K562 (cell line): Measurements from ENCODE around the gene RIMBP3C. TPM values are rescaled to one million over a fixed set of nuclear protein-coding genes. Genes with fewer than 3 reads are reported as not detected.

Experiments used
- ARID2 ChIP-seq: fragments of 450-650 bp; IDR thresholded peaks from 2 replicates; pipeline ENCODE4 v1.6.1; 2017; ENCODE audit warnings: antibody characterized with exemption, mild to moderate bottlenecking
- CCAR2 ChIP-seq: fragments of 200-400 bp; formaldehyde crosslinking; IDR thresholded peaks from 2 replicates; pipeline ENCODE4 v1.6.1; 2017; ENCODE audit warnings: mild to moderate bottlenecking, low read depth, low read length
- CEBPG ChIP-seq, 3 experiments: fragments of 200-800 bp in 1 of 3; sonication (Bioruptor generic) in 1 of 3; sonication (generic) in 1 of 3; formaldehyde crosslinking in 1 of 3; IDR thresholded peaks in 2 of 3; conservative IDR thresholded peaks in 1 of 3; 2 replicates each; pipeline versions ENCODE4 v1.6.1 to v1.8.0; 2016 to 2022; ENCODE audit warnings: missing compliant biosample characterization in 2 of 3, missing genetic modification characterization in 2 of 3, mild to moderate bottlenecking in 1 of 3, missing genetic modification reagents in 1 of 3
- CHD1 ChIP-seq: fragments of 200-600 bp; sonication (generic); IDR thresholded peaks from one replicate; pipeline ENCODE4 v1.6.1; 2012; ENCODE audit warnings: mild to moderate bottlenecking, moderate library complexity, low read length, inconsistent platforms
- CREB1 ChIP-seq, 2 experiments: sonication (generic) in 1 of 2; formaldehyde crosslinking in 1 of 2; IDR thresholded peaks; 2 replicates each; pipeline versions ENCODE4 v1.6.1 to v1.8.0; 2012 to 2022; ENCODE audit warnings: inconsistent platforms in 1 of 2, mild to moderate bottlenecking in 1 of 2, missing genetic modification reagents in 1 of 2, moderate library complexity in 1 of 2
- DACH1 ChIP-seq: fragments of 450-650 bp; IDR thresholded peaks from 2 replicates; pipeline ENCODE4 v1.6.1; 2018; ENCODE audit not compliant: partially characterized antibody
- EZH2 ChIP-seq: IDR thresholded peaks from 2 replicates; pipeline ENCODE4 v1.6.1; 2012; ENCODE audit warnings: low read depth, mild to moderate bottlenecking, inconsistent platforms, low read length, borderline replicate concordance
- ID3 ChIP-seq, 2 experiments: fragments of 250-450 bp in 1 of 2; fragments of 450-650 bp in 1 of 2; sonication (Bioruptor Pico) in 1 of 2; IDR thresholded peaks; 2 replicates each; pipeline versions ENCODE4 v1.6.1 to v1.8.0; 2016 to 2021; ENCODE audit warnings: mild to moderate bottlenecking in 2 of 2, moderate library complexity in 2 of 2, missing compliant biosample characterization in 1 of 2, missing genetic modification characterization in 1 of 2
- IFI16 ChIP-seq: fragments of 250-450 bp; sonication (Bioruptor Pico); IDR thresholded peaks from 2 replicates; pipeline ENCODE4 v2.1.2; 2022; ENCODE audit warnings: mild to moderate bottlenecking, inconsistent platforms
- KDM1A ChIP-seq, 2 experiments: fragments of 450-650 bp; IDR thresholded peaks; 2 replicates each; pipeline ENCODE4 v1.6.1; 2016; ENCODE audit warnings: mild to moderate bottlenecking in 2 of 2
- LCOR ChIP-seq: sonication (generic); formaldehyde crosslinking; IDR thresholded peaks from 2 replicates; pipeline ENCODE4 v1.8.0; 2022; ENCODE audit warnings: mild to moderate bottlenecking, missing genetic modification reagents
- MAX ChIP-seq: sonication (generic); formaldehyde crosslinking; IDR thresholded peaks from 2 replicates; pipeline ENCODE4 v1.9.0; 2022; ENCODE audit warnings: mild to moderate bottlenecking, missing genetic modification reagents
- RBM17 ChIP-seq: fragments of 200-400 bp; formaldehyde crosslinking; IDR thresholded peaks from 2 replicates; pipeline ENCODE4 v1.6.1; 2017; ENCODE audit warnings: low read depth, mild to moderate bottlenecking, low read length, borderline replicate concordance
- SAFB2 ChIP-seq: fragments of 200-400 bp; formaldehyde crosslinking; IDR thresholded peaks from 2 replicates; pipeline ENCODE4 v1.6.1; 2018; ENCODE audit warnings: borderline replicate concordance, low read length, low read depth, moderate library complexity; ENCODE audit not compliant: severe bottlenecking
- SAP30 ChIP-seq: fragments of 200-600 bp; sonication (generic); IDR thresholded peaks from 2 replicates; pipeline ENCODE4 v1.6.1; 2012; ENCODE audit warnings: borderline replicate concordance, low read depth, mild to moderate bottlenecking, moderate library complexity, low read length, control low read depth, inconsistent platforms; ENCODE audit not compliant: insufficient read depth, poor library complexity, severe bottlenecking
- SP1 ChIP-seq: sonication (generic); formaldehyde crosslinking; IDR thresholded peaks from 2 replicates; pipeline ENCODE4 v1.8.1; 2022; ENCODE audit warnings: mild to moderate bottlenecking, missing genetic modification reagents
- SPI1 ChIP-seq: IDR thresholded peaks from 2 replicates; pipeline ENCODE4 v1.6.1; 2011; ENCODE audit warnings: low read depth, low read length, control low read depth, borderline replicate concordance
- U2AF1 ChIP-seq: fragments of 200-400 bp; formaldehyde crosslinking; optimal IDR thresholded peaks from 2 replicates; pipeline ENCODE3; 2017; ENCODE audit warnings: mild to moderate bottlenecking, low read depth, low read length, moderate library complexity
- ZKSCAN8 ChIP-seq: fragments of 200-800 bp; sonication (Bioruptor generic); IDR thresholded peaks from 2 replicates; pipeline ENCODE4 v1.6.1; 2016; ENCODE audit warnings: missing genetic modification characterization, missing compliant biosample characterization
- ZNF175 ChIP-seq: fragments of 200-800 bp; sonication (Bioruptor generic); IDR thresholded peaks from 2 replicates; pipeline ENCODE4 v1.6.1; 2016; ENCODE audit warnings: low read depth, mild to moderate bottlenecking, missing genetic modification characterization, missing compliant biosample characterization
- ZNF239 ChIP-seq: fragments of 250-450 bp; sonication (Bioruptor Pico); IDR thresholded peaks from 2 replicates; pipeline ENCODE4 v1.4.0; 2020; ENCODE audit warnings: mild to moderate bottlenecking
- ZZZ3 ChIP-seq: fragments of 450-650 bp; IDR thresholded peaks from 2 replicates; pipeline ENCODE4 v1.6.1; 2016; ENCODE audit warnings: antibody characterized with exemption, mild to moderate bottlenecking, moderate library complexity
- polyA plus RNA-seq, 8 experiments: library from polyadenylated mRNA; depleted of rRNA in 4 of 8; stranded (reverse) in 5 of 8; unstranded in 3 of 8; fragments of >200 nt; fragmentation: Nextera tagmentation in 2 of 8; fragmentation: Illumina TruSeq in 1 of 8; extraction: Ambion mirVana in 2 of 8; extraction: Trizol in 1 of 8; gene quantifications; 2 replicates each; pipeline versions ENCODE4 v1.2.1 to v1.2.3, GENCODE V29; 2011 to 2014; ENCODE audit warnings: inconsistent platforms in 1 of 8, missing spikeins in 1 of 8
- total RNA-seq, 7 experiments: library from RNA; depleted of rRNA in 6 of 7; stranded (reverse); fragments of >200 nt in 6 of 7; fragmentation: Illumina TruSeq in 2 of 7; extraction: Trizol in 2 of 7; gene quantifications; 2 replicates each; pipeline versions ENCODE4 v1.2.1 to v1.2.3, GENCODE V29; 2011 to 2021; ENCODE audit warnings: low replicate concordance in 1 of 7
- TF ChIP-seq, protein P1 (sequence below): sonication (generic); formaldehyde crosslinking; IDR thresholded peaks from 2 replicates; pipeline ENCODE4 v1.8.0; 2022; ENCODE audit warnings: mild to moderate bottlenecking, missing genetic modification reagents, borderline replicate concordance

The RIMBP3C gene
- total and polyA plus RNA-seq, 9 of the 15 experiments (the other 6 are each of a cell fraction or from before 2014, with no cell fraction given) = 0.09 to 0.98 (median 0.17) TPM; not detected in 2

- peak; percentile 29 for TF ChIP-seq SAP30
- TF ChIP-seq ARID2 = no peak
- TF ChIP-seq, protein P1, sequence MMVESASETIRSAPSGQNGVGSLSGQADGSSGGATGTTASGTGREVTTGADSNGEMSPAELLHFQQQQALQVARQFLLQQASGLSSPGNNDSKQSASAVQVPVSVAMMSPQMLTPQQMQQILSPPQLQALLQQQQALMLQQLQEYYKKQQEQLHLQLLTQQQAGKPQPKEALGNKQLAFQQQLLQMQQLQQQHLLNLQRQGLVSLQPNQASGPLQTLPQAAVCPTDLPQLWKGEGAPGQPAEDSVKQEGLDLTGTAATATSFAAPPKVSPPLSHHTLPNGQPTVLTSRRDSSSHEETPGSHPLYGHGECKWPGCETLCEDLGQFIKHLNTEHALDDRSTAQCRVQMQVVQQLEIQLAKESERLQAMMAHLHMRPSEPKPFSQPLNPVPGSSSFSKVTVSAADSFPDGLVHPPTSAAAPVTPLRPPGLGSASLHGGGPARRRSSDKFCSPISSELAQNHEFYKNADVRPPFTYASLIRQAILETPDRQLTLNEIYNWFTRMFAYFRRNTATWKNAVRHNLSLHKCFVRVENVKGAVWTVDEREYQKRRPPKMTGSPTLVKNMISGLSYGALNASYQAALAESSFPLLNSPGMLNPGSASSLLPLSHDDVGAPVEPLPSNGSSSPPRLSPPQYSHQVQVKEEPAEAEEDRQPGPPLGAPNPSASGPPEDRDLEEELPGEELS (CRISPR knock-in tag) = no peak
- TF ChIP-seq IFI16 (CRISPR knock-in tag) = no peak
- no peak for TF ChIP-seq EZH2
- no peak for TF ChIP-seq MAX (CRISPR knock-in tag)
- no peak for TF ChIP-seq ZNF239 (CRISPR knock-in tag)
- peak; percentile 49; the same call in 1 of the 2 replicates for TF ChIP-seq SP1 (CRISPR knock-in tag)
- no peak for TF ChIP-seq ID3 (CRISPR knock-in tag; IDR thresholded peaks at IDR 0.05)
- no peak for TF ChIP-seq ID3 (tag; IDR thresholded peaks at IDR 0.05)
- no peak for TF ChIP-seq KDM1A (IDR thresholded peaks at IDR 0.05)
- no peak for TF ChIP-seq ZKSCAN8
- no peak for TF ChIP-seq LCOR (CRISPR knock-in tag)
- TF ChIP-seq ZNF175 = no peak
- TF ChIP-seq CEBPG (CRISPR knock-in tag; IDR thresholded peaks at IDR 0.05) = no peak
- no peak for TF ChIP-seq CEBPG (tag; conservative IDR thresholded peaks at IDR 0.05 in 1 of 2, IDR thresholded peaks at IDR 0.05 in 1 of 2)
- no peak for TF ChIP-seq SAFB2
- no peak for TF ChIP-seq DACH1
- 0 out of 2 replicates have a peak, but pooled peaks have one; percentile 54 for TF ChIP-seq CCAR2
- TF ChIP-seq SPI1 = no peak
- TF ChIP-seq RBM17 = no peak
- TF ChIP-seq U2AF1 = no peak
- no peak for TF ChIP-seq ZZZ3
- peak; percentile 87 for TF ChIP-seq CHD1
- TF ChIP-seq CREB1 (IDR thresholded peaks at IDR 0.05) = no peak
- no peak for TF ChIP-seq CREB1 (CRISPR knock-in tag; IDR thresholded peaks at IDR 0.05)
These were observed 18.4 kb upstream of the RIMBP3C start (continued) for GRCh38 chr22:21569459-21570170.
